Cardiac muscle cell (in vitro differentiated cells and primary cell): ENCODE results near the gene VSIG2. TPM values are rescaled to one million over a fixed set of nuclear protein-coding genes. Genes with fewer than 3 reads are reported as not detected.

Experiments used
- DNase-seq, 2 donors: peaks; one replicate each; pipeline versions ENCODE4 v3.0.0 to v3.0.0-alpha.2; 2010 to 2017; ENCODE audit warnings: low read depth in 1 of 2, low spot score in 1 of 2
- H3K27ac ChIP-seq: fragments of 200-600 bp; sonication (generic); 2 replicates; pipeline ENCODE4 v1.5.1; 2016
- H3K27me3 ChIP-seq: fragments of 200-600 bp; sonication (generic); 2 replicates; pipeline ENCODE4 v1.6.0; 2016; ENCODE audit warnings: control low read depth
- H3K36me3 ChIP-seq: fragments of 200-600 bp; sonication (generic); 2 replicates; pipeline ENCODE4 v1.5.1; 2016; ENCODE audit warnings: control low read depth
- H3K4me1 ChIP-seq: fragments of 200-600 bp; sonication (generic); 2 replicates; pipeline ENCODE4 v1.8.1; 2017; ENCODE audit warnings: low read depth, mild to moderate bottlenecking, mixed run types
- H3K4me3 ChIP-seq: fragments of 200-600 bp; sonication (generic); 2 replicates; pipeline ENCODE4 v1.5.1; 2016; ENCODE audit warnings: mild to moderate bottlenecking
- H3K9me3 ChIP-seq: fragments of 200-600 bp; sonication (generic); 2 replicates; pipeline ENCODE4 v1.5.1; 2017; ENCODE audit warnings: low read depth, mild to moderate bottlenecking, control low read depth
- CTCF ChIP-seq: IDR thresholded peaks from 2 replicates; pipeline ENCODE4 v1.5.1; 2012; ENCODE audit warnings: low read depth, mild to moderate bottlenecking, low read length
- polyA plus RNA-seq: library from polyadenylated mRNA; unstranded; fragments of >200 nt; fragmentation: Nextera tagmentation; extraction: Ambion mirVana; gene quantifications from 2 replicates; pipeline ENCODE4 v1.2.1, GENCODE V29; 2016
- total RNA-seq: library from RNA; depleted of rRNA; stranded (reverse); fragments of >200 nt; gene quantifications from 2 replicates; pipeline ENCODE4 v1.2.3, GENCODE V29; 2016

VSIG2 gene
- total and polyA plus RNA-seq, 2 experiments from 2014 or later: not detected

GRCh38 chr11:124712392-124712791, 39.7 kb downstream of the VSIG2 start:
- no peak for DNase-seq
- H3K4me1 ChIP-seq: peaks cover 1% of the 10 kb centered on the region
- H3K4me3 ChIP-seq: no peak overlapping the region
- no peak overlapping the region for H3K27ac ChIP-seq
- no peaks in the 10 kb centered on the region for H3K9me3 ChIP-seq
- no peaks in the 10 kb centered on the region for H3K36me3 ChIP-seq
- no peak for TF ChIP-seq CTCF
- H3K27me3 ChIP-seq: peaks cover 50% of the 10 kb centered on the region

- TF ChIP-seq CTCF: no peak
- Histone ChIP-seq H3K4me3 (no peak overlapping the region), H3K9me3 (no peaks in the 10 kb centered on the region), H3K27ac (no peak overlapping the region), H3K27me3 (peaks cover 9% of the 10 kb centered on the region), H3K36me3 (no peaks in the 10 kb centered on the region), H3K4me1 (no peaks in the 10 kb centered on the region)
- DNase-seq: no peak
Measured at GRCh38 chr11:124707829-124708228, 44.2 kb downstream of the VSIG2 start.

- H3K36me3 ChIP-seq: no peaks in the 10 kb centered on the region
- H3K4me3 ChIP-seq: no peak overlapping the region
- no peak overlapping the region for H3K27ac ChIP-seq
- no peak for TF ChIP-seq CTCF
- H3K27me3 ChIP-seq: peaks cover 6% of the 10 kb centered on the region
- no peak for DNase-seq
- H3K4me1 ChIP-seq: peaks cover 20% of the 10 kb centered on the region
- H3K9me3 ChIP-seq: no peaks in the 10 kb centered on the region
Measured at GRCh38 chr11:124700028-124700427, 52.0 kb downstream of the VSIG2 start.

- DNase-seq: no peak
- no peaks in the 10 kb centered on the region for H3K9me3 ChIP-seq
- peaks cover 20% of the 10 kb centered on the region for H3K4me1 ChIP-seq
- H3K36me3 ChIP-seq: no peaks in the 10 kb centered on the region
- no peak overlapping the region for H3K4me3 ChIP-seq
- no peak overlapping the region for H3K27ac ChIP-seq
- TF ChIP-seq CTCF: no peak
- peaks cover 6% of the 10 kb centered on the region for H3K27me3 ChIP-seq
Measured at GRCh38 chr11:124699547-124699946, 52.5 kb downstream of the VSIG2 start.

Other genes starting within 250 kb of the VSIG2 start
- gene OR8B12, start 208.6 kb downstream of the VSIG2 start, total RNA-seq: not detected in 2 replicates
- gene OR8B12, start 208.6 kb downstream of the VSIG2 start, polyA plus RNA-seq: not detected in 2 replicates
- not detected in 2 replicates for gene OR8A1, start 182.3 kb downstream of the VSIG2 start, total RNA-seq
- gene OR8A1, start 182.3 kb downstream of the VSIG2 start, polyA plus RNA-seq: not detected in 2 replicates
- gene PANX3, start 140.8 kb downstream of the VSIG2 start, total RNA-seq: not detected in 2 replicates
- gene PANX3, start 140.8 kb downstream of the VSIG2 start, polyA plus RNA-seq: not detected in 2 replicates
- 16.9 and 31.5 TPM in 2 replicates for gene TBRG1, start 129.4 kb downstream of the VSIG2 start, total RNA-seq
- 22.9 and 29.1 TPM in 2 replicates for gene TBRG1, start 129.4 kb downstream of the VSIG2 start, polyA plus RNA-seq
- 7.9 and 8.3 TPM in 2 replicates for gene SIAE, start 78.5 kb downstream of the VSIG2 start, total RNA-seq
- 5.7 and 13.2 TPM in 2 replicates for gene SIAE, start 78.5 kb downstream of the VSIG2 start, polyA plus RNA-seq
- gene SPA17, start 78.4 kb downstream of the VSIG2 start, total RNA-seq: 5.3 and 9.3 TPM in 2 replicates
- gene SPA17, start 78.4 kb downstream of the VSIG2 start, polyA plus RNA-seq: 13.2 and 14.3 TPM in 2 replicates
- 1.1 and 2.1 TPM in 2 replicates for gene NRGN, start 12.3 kb downstream of the VSIG2 start, total RNA-seq
- 1.1 and 3.5 TPM in 2 replicates for gene NRGN, start 12.3 kb downstream of the VSIG2 start, polyA plus RNA-seq
- 1.5 and 1.8 TPM in 2 replicates for gene ESAM, start 10.0 kb upstream of the VSIG2 start, total RNA-seq
- gene ESAM, start 10.0 kb upstream of the VSIG2 start, polyA plus RNA-seq: 3.3 and 4.9 TPM in 2 replicates
- 13.1 and 18.0 TPM in 2 replicates for gene MSANTD2, start 48.2 kb upstream of the VSIG2 start, total RNA-seq
- gene MSANTD2, start 48.2 kb upstream of the VSIG2 start, polyA plus RNA-seq: 7.8 and 10.9 TPM in 2 replicates
- gene ROBO3, start 113.2 kb upstream of the VSIG2 start, total RNA-seq: 7.1 and 10.3 TPM in 2 replicates
- 2.6 and 6.0 TPM in 2 replicates for gene ROBO3, start 113.2 kb upstream of the VSIG2 start, polyA plus RNA-seq
- gene ROBO4, start 145.6 kb upstream of the VSIG2 start, total RNA-seq: 0.74 and 2.4 TPM in 2 replicates
- 0.21 and 0.46 TPM in 2 replicates for gene ROBO4, start 145.6 kb upstream of the VSIG2 start, polyA plus RNA-seq
- gene HEPN1, start 167.0 kb upstream of the VSIG2 start, total RNA-seq: not detected in 2 replicates
- not detected in 2 replicates for gene HEPN1, start 167.0 kb upstream of the VSIG2 start, polyA plus RNA-seq
- gene HEPACAM, start 183.8 kb upstream of the VSIG2 start, total RNA-seq: 0.04 and 0.12 TPM in 2 replicates
- gene HEPACAM, start 183.8 kb upstream of the VSIG2 start, polyA plus RNA-seq: not detected in 2 replicates
- 0.95 and 2.2 TPM in 2 replicates for gene CCDC15, start 201.9 kb upstream of the VSIG2 start, total RNA-seq
- 0.59 and 2.2 TPM in 2 replicates for gene CCDC15, start 201.9 kb upstream of the VSIG2 start, polyA plus RNA-seq